Caco-2 (cell line): ENCODE measurements around the gene VAV2. TPM values are rescaled to one million over a fixed set of nuclear protein-coding genes. Genes with fewer than 3 reads are reported as not detected.

ENCODE experiments used
- BruUV-seq: library from RNA; stranded (reverse); fragments of 400-500 nt; replicated peaks from 2 replicates; lab custom pipeline; 2021; lab: Mats Ljungman, UMichigan
- CTCF ChIA-PET: fragments of 300-600 bp; sonication (Branson Sonifier 250); formaldehyde crosslinking; loops from one replicate; lab custom pipeline; 2022; ENCODE audit warnings: antibody characterized with exemption; lab: Charles Lee
- POLR2A ChIA-PET: fragments of 300-600 bp; sonication (Branson Sonifier 250); formaldehyde crosslinking; loops from one replicate; lab custom pipeline; 2022; ENCODE audit warnings: antibody characterized with exemption; lab: Charles Lee
- DNase-seq, 2 experiments: peaks; one replicate each; pipeline versions ENCODE4 v3.0.0 to v3.0.0-alpha.2; 2020 to 2022
- H3K27me3 ChIP-seq: replicated peaks from 2 replicates; pipeline ENCODE4 v1.6.0; 2011; ENCODE audit warnings: low read length; ENCODE audit not compliant: control insufficient read depth, insufficient read depth
- H3K36me3 ChIP-seq: 2 replicates; pipeline ENCODE4 v1.5.1; 2011; ENCODE audit warnings: low read length; ENCODE audit not compliant: control insufficient read depth, insufficient read depth
- H3K4me1 ChIP-seq: fragments of 250-450 bp; sonication (Bioruptor Pico); 2 replicates; pipeline ENCODE4 v1.5.1; 2020; ENCODE audit warnings: mild to moderate bottlenecking
- H3K4me3 ChIP-seq: 2 replicates; pipeline ENCODE4 v1.5.1; 2011; ENCODE audit warnings: low read depth, mild to moderate bottlenecking, control low read depth, low read length
- H3K9me3 ChIP-seq: fragments of 250-450 bp; sonication (Bioruptor Pico); 2 replicates; pipeline ENCODE4 v1.5.1; 2020; ENCODE audit warnings: mild to moderate bottlenecking, moderate library complexity
- H3K27ac Mint-ChIP-seq: one replicate; pipeline ENCODE4 v1.8.0; 2022; ENCODE audit warnings: mixed read lengths; ENCODE audit not compliant: unreplicated experiment
- H3K27me3 Mint-ChIP-seq: one replicate; pipeline ENCODE4 v1.8.0; 2022; ENCODE audit warnings: mixed read lengths; ENCODE audit not compliant: insufficient read depth, unreplicated experiment
- H3K36me3 Mint-ChIP-seq: one replicate; pipeline ENCODE4 v1.8.0; 2022; ENCODE audit warnings: mild to moderate bottlenecking, mixed read lengths; ENCODE audit not compliant: insufficient read depth, unreplicated experiment
- H3K4me1 Mint-ChIP-seq: one replicate; pipeline ENCODE4 v1.8.0; 2022; ENCODE audit warnings: low read depth, mixed read lengths; ENCODE audit not compliant: unreplicated experiment
- H3K4me3 Mint-ChIP-seq: one replicate; pipeline ENCODE4 v1.8.0; 2022; ENCODE audit warnings: mild to moderate bottlenecking, moderate library complexity, mixed read lengths; ENCODE audit not compliant: unreplicated experiment
- H3K9me3 Mint-ChIP-seq: one replicate; pipeline ENCODE4 v1.8.0; 2022; ENCODE audit warnings: mixed read lengths; ENCODE audit not compliant: unreplicated experiment
- intact Hi-C: fragments of 100-400 bp; cut with micrococcal nuclease; formaldehyde crosslinking; loops from one replicate; pipeline ENCODE4 v1.10.0; 2022; ENCODE audit not compliant: unreplicated experiment
- total RNA-seq: library from RNA; stranded (reverse); gene quantifications from 2 replicates; pipeline ENCODE4 v1.2.3, GENCODE V29; 2022
- TF ChIP-seq, protein P1 (sequence below), 2 experiments: fragments of 200-600 bp in 1 of 2; IDR thresholded peaks; 1 replicate in 1 of 2; 2 replicates in 1 of 2; pipeline versions ENCODE4 v1.5.1 to v1.8.0; 2011 to 2022; ENCODE audit warnings: antibody characterized with exemption in 1 of 2, control low read depth in 1 of 2, inconsistent platforms in 1 of 2, low read depth in 1 of 2, low read length in 1 of 2, mild to moderate bottlenecking in 1 of 2, moderate library complexity in 1 of 2; ENCODE audit not compliant: insufficient read depth in 1 of 2, severe bottlenecking in 1 of 2, unreplicated experiment in 1 of 2

The VAV2 gene
- total RNA-seq, 1 experiment from 2014 or later: 55.3 TPM

DNA sequence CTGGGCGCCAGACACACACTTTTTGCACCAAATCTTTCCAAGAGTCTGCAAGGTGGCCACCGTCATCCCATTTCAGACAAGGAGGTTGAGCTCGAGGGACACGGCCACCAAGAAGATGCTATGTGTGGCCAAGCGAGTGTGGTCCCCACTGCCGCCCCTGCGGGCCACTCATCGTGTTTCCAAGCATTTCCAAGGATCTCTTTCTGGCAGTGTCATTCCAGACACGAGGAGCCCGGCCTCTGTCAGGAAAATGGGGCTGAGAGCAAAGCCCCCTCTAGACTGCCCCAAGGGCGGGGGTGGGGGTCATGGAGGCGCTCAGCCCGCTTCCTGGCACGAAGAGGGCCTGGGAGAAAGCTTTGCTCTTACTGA, 10.6 kb downstream of the VAV2 start:
- Mint-ChIP-seq H3K4me3 (no peak overlapping the region), H3K27ac (peak overlapping the region; percentile 26), H3K36me3 (peaks cover 28% of the 10 kb centered on the region), H3K4me1 (peaks cover 22% of the 10 kb centered on the region), H3K27me3 (no peaks in the 10 kb centered on the region), H3K9me3 (no peaks in the 10 kb centered on the region)
- Histone ChIP-seq H3K9me3 (no peaks in the 10 kb centered on the region), H3K4me1 (peaks cover 21% of the 10 kb centered on the region; the same call in 1 of the 2 replicates), H3K27me3 (no peaks in the 10 kb centered on the region), H3K4me3 (no peak overlapping the region), H3K36me3 (no peaks in the 10 kb centered on the region)
- DNase-seq: no peak
- ChIA-PET POLR2A (no interaction called here), CTCF (no interaction called here)
- no TSS peak for BruUV-seq
- TF ChIP-seq, protein P1, sequence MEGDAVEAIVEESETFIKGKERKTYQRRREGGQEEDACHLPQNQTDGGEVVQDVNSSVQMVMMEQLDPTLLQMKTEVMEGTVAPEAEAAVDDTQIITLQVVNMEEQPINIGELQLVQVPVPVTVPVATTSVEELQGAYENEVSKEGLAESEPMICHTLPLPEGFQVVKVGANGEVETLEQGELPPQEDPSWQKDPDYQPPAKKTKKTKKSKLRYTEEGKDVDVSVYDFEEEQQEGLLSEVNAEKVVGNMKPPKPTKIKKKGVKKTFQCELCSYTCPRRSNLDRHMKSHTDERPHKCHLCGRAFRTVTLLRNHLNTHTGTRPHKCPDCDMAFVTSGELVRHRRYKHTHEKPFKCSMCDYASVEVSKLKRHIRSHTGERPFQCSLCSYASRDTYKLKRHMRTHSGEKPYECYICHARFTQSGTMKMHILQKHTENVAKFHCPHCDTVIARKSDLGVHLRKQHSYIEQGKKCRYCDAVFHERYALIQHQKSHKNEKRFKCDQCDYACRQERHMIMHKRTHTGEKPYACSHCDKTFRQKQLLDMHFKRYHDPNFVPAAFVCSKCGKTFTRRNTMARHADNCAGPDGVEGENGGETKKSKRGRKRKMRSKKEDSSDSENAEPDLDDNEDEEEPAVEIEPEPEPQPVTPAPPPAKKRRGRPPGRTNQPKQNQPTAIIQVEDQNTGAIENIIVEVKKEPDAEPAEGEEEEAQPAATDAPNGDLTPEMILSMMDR (IDR thresholded peaks at IDR 0.05; ENCODE audit: insufficient read depth in 1 of 2, low read depth in 1 of 2, low read length in 1 of 2, severe bottlenecking in 1 of 2, unreplicated experiment in 1 of 2): no peak
- intact Hi-C loops: no loop called here

DNA sequence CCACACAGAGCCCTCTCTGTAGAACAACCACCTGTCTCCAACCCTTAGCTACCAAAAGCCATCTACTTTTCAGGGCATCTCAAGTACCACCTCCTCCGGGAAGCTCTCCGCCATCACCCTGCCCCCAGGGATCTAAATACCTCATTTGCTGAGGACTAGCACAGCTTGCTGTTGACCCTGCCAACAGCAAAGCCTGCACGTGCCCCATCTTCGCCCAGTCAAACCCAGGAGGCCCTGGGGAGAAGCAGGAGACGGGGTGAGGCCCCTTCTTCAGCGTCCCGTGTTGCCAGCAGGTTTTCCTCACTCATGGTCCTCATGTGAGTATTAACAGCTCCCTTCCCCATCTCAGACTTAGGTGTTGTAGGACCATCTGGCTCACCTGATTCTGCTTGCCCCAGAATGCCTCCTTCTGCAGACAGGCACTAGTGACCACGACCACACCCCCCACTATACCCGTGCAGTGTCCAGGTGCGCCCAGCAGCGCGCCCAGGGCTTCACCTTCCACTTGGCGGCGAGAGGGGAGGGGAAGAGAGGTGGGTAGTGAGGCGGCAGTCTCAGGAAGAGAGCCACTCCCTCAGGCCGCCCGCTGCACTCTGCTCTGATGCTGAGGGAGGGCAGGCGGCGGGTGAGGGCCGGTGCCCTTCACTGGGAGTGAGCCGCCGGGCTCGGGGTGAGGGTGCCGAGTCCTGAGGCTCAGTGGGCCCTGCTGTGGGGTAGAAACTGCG, 11.1 kb downstream of the VAV2 start:
- H3K4me1 ChIP-seq: peaks cover 21% of the 10 kb centered on the region; the same call in 1 of the 2 replicates
- Mint-ChIP-seq H3K4me3 (no peak overlapping the region), H3K27ac (peak overlapping the region; percentile 26), H3K4me1 (peaks cover 18% of the 10 kb centered on the region), H3K9me3 (no peaks in the 10 kb centered on the region), H3K27me3 (no peaks in the 10 kb centered on the region), H3K36me3 (peaks cover 24% of the 10 kb centered on the region)
- no TSS peak for BruUV-seq
- H3K4me3 ChIP-seq: no peak overlapping the region
- ChIA-PET CTCF (no interaction called here), POLR2A (no interaction called here)
- intact Hi-C loops: no loop called here
- H3K27me3 ChIP-seq: no peaks in the 10 kb centered on the region
- no peak for DNase-seq
- H3K36me3 ChIP-seq: no peaks in the 10 kb centered on the region
- H3K9me3 ChIP-seq: no peaks in the 10 kb centered on the region
- TF ChIP-seq, protein P1 (IDR thresholded peaks at IDR 0.05; ENCODE audit: insufficient read depth in 1 of 2, low read depth in 1 of 2, low read length in 1 of 2, severe bottlenecking in 1 of 2, unreplicated experiment in 1 of 2): no peak

DNA sequence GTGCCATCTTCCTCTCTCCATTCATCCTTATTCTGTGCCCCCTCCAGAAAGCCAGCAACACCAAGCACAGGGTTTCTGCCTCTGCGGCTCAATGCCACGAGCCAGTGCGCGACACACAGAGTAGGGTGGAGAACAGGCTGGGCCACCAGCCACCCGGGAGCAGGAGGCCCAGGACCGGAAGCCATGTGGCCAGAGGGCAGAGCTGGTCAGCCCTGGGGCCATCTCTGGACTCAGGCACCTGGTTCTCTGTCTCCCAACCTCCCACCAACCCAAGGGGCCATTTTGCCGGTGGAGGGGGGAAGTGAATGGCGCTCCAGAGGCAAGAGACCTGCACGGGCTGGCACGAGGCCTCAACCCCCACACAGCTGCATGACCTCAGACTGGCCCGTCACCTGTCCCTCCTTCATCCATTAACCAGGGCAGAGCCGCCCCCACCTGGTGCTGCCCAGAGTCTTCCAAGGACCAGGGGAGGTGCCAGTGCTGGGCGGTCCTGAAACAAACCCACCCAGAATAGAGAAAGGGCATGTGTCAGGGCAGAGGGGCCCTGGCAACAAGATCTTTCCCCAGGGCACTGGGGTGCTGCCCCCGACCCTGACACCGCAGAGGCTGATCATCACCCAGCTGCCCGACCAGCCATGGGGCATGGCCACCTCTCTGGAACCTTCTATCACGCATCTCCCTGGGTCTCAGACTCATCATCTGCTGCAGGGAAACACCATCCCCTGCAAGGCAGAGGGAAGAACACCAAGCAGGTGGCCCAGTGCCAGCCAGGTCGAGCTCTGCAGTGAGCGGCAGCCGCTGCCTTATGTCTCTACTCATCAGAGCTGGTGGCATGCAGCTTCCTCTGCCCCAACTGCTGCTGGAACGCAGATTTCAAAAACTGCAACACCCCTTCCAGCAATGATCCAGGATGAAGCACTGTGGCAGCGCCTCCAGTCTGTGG, 11.9 kb downstream of the VAV2 start:
- ChIA-PET CTCF (no interaction called here), POLR2A (no interaction called here)
- BruUV-seq: no TSS peak
- no peaks in the 10 kb centered on the region for H3K27me3 Mint-ChIP-seq
- H3K4me3 Mint-ChIP-seq: no peak overlapping the region
- H3K4me1 Mint-ChIP-seq: peaks cover 17% of the 10 kb centered on the region
- no peak for DNase-seq
- H3K36me3 ChIP-seq: no peaks in the 10 kb centered on the region
- H3K4me3 ChIP-seq: no peak overlapping the region
- H3K9me3 ChIP-seq: no peaks in the 10 kb centered on the region
- peaks cover 26% of the 10 kb centered on the region for H3K4me1 ChIP-seq
- no peaks in the 10 kb centered on the region for H3K27me3 ChIP-seq
- intact Hi-C loops: no loop called here
- H3K9me3 Mint-ChIP-seq: no peaks in the 10 kb centered on the region
- peaks cover 24% of the 10 kb centered on the region for H3K36me3 Mint-ChIP-seq
- TF ChIP-seq, protein P1 (IDR thresholded peaks at IDR 0.05; ENCODE audit: insufficient read depth in 1 of 2, low read depth in 1 of 2, low read length in 1 of 2, severe bottlenecking in 1 of 2, unreplicated experiment in 1 of 2): no peak
- peak overlapping the region; percentile 80 for H3K27ac Mint-ChIP-seq
